OCI-LY1 (cell line): ENCODE results near the gene FAM78A.

ENCODE experiments used
- H2AFZ ChIP-seq: fragments of 200-600 bp; sonication (generic), shearing (Covaris generic); 2 replicates; pipeline ENCODE4 v1.6.0; 2014; ENCODE audit warnings: antibody characterized with exemption, mild to moderate bottlenecking, low read length
- H3F3A ChIP-seq: fragments of 200-600 bp; sonication (generic), shearing (Covaris generic); 2 replicates; pipeline ENCODE4 v1.6.0; 2014; ENCODE audit warnings: mild to moderate bottlenecking, antibody characterized with exemption, low read length, moderate library complexity; ENCODE audit not compliant: insufficient read depth
- H3K27ac ChIP-seq: fragments of 200-600 bp; sonication (generic); 2 replicates; pipeline ENCODE4 v1.5.1; 2014; ENCODE audit warnings: low read length, mixed run types, mild to moderate bottlenecking, low read depth; ENCODE audit not compliant: poor library complexity, severe bottlenecking
- H3K27me3 ChIP-seq: fragments of 200-600 bp; sonication (generic); 2 replicates; pipeline ENCODE4 v1.6.0; 2014; ENCODE audit warnings: antibody characterized with exemption, mild to moderate bottlenecking, low read length, moderate library complexity; ENCODE audit not compliant: insufficient read depth
- H3K36me3 ChIP-seq: fragments of 200-600 bp; sonication (generic); 2 replicates; pipeline ENCODE4 v1.6.1; 2014; ENCODE audit warnings: mild to moderate bottlenecking, antibody characterized with exemption, low read length, moderate library complexity, mixed read lengths; ENCODE audit not compliant: insufficient read depth
- H3K4me1 ChIP-seq: fragments of 200-600 bp; sonication (generic); 2 replicates; pipeline ENCODE4 v1.5.1; 2014; ENCODE audit warnings: mild to moderate bottlenecking, low read length, moderate library complexity; ENCODE audit not compliant: insufficient read depth, severe bottlenecking
- H3K4me2 ChIP-seq: fragments of 200-600 bp; sonication (generic), shearing (Covaris generic); 2 replicates; pipeline ENCODE4 v1.6.1; 2014; ENCODE audit warnings: low read length
- H3K4me3 ChIP-seq: fragments of 200-600 bp; sonication (generic); 2 replicates; pipeline ENCODE4 v1.5.1; 2014; ENCODE audit warnings: low read length, low read depth, mild to moderate bottlenecking, mixed read lengths; ENCODE audit not compliant: poor library complexity, severe bottlenecking
- H3K79me2 ChIP-seq: fragments of 200-600 bp; shearing (Covaris generic); 2 replicates; pipeline ENCODE4 v1.6.1; 2016; ENCODE audit warnings: mixed run types, low read length, mixed read lengths; ENCODE audit not compliant: insufficient read depth
- H3K9ac ChIP-seq: fragments of 200-600 bp; sonication (generic), shearing (Covaris generic); 2 replicates; pipeline ENCODE4 v1.6.1; 2014; ENCODE audit warnings: mild to moderate bottlenecking, low read length, mixed read lengths
- H3K9me2 ChIP-seq: fragments of 200-600 bp; sonication (generic), shearing (Covaris generic); 2 replicates; pipeline ENCODE4 v1.6.1; 2014; ENCODE audit warnings: low read depth, mild to moderate bottlenecking, low read length, mixed read lengths
- H3K9me3 ChIP-seq: fragments of 200-600 bp; shearing (Covaris generic); 2 replicates; pipeline ENCODE4 v1.6.1; 2014; ENCODE audit warnings: low read length, mixed read lengths
- H4K20me1 ChIP-seq: fragments of 200-600 bp; sonication (generic), shearing (Covaris generic); 2 replicates; pipeline ENCODE4 v1.6.0; 2016; ENCODE audit warnings: mild to moderate bottlenecking, low read length; ENCODE audit not compliant: insufficient read depth
- CTCF ChIP-seq: fragments of 200-600 bp; sonication (generic), shearing (Covaris generic); IDR thresholded peaks from 2 replicates; pipeline ENCODE4 v1.5.1; 2017; ENCODE audit warnings: mild to moderate bottlenecking, antibody characterized with exemption, low read length, moderate library complexity, mixed read lengths
- EZH2 ChIP-seq: fragments of 200-600 bp; sonication (generic), shearing (Covaris generic); IDR thresholded peaks from 2 replicates; pipeline ENCODE4 v1.8.0; 2017; ENCODE audit warnings: borderline replicate concordance, mixed run types, mild to moderate bottlenecking, antibody characterized with exemption, low read length, moderate library complexity, mixed read lengths

Gene FAM78A

GRCh38 chr9:131320031-131320685, 43.8 kb upstream of the FAM78A start:
- no peak for TF ChIP-seq EZH2
- TF ChIP-seq CTCF: no peak
- no peaks in the 10 kb centered on the region for H3K9me2 ChIP-seq

GRCh38 chr9:131319486-131319885, 43.2 kb upstream of the FAM78A start:
- Histone ChIP-seq H3K4me3 (no peak overlapping the region), H3K27ac (no peak overlapping the region), H3K4me1 (no peaks in the 10 kb centered on the region), H2AFZ (no peak overlapping the region), H4K20me1 (no peaks in the 10 kb centered on the region), H3K9me2 (no peaks in the 10 kb centered on the region), H3K4me2 (no peak overlapping the region), H3K9me3 (no peaks in the 10 kb centered on the region), H3K27me3 (no peaks in the 10 kb centered on the region), H3F3A (no peaks in the 10 kb centered on the region), H3K9ac (no peak overlapping the region), H3K79me2 (no peaks in the 10 kb centered on the region), H3K36me3 (no peaks in the 10 kb centered on the region)
- TF ChIP-seq EZH2: no peak
- no peak for TF ChIP-seq CTCF

More at GRCh38 chr9:131320031-131320685, 43.8 kb upstream of the FAM78A start:
- Histone ChIP-seq H2AFZ (no peak overlapping the region), H3F3A (no peaks in the 10 kb centered on the region), H3K36me3 (no peaks in the 10 kb centered on the region), H3K4me1 (no peaks in the 10 kb centered on the region), H3K79me2 (no peaks in the 10 kb centered on the region), H3K4me3 (no peak overlapping the region), H3K4me2 (no peak overlapping the region), H3K27me3 (no peaks in the 10 kb centered on the region), H3K9ac (no peak overlapping the region), H3K9me3 (no peaks in the 10 kb centered on the region), H4K20me1 (no peaks in the 10 kb centered on the region), H3K27ac (no peak overlapping the region)

- Histone ChIP-seq H2AFZ (no peak overlapping the region), H3K4me3 (no peak overlapping the region)
Observed at GRCh38 chr9:131318231-131319085, 42.1 kb upstream of the FAM78A start.

More at GRCh38 chr9:131318231-131319085, 42.1 kb upstream of the FAM78A start:
- H3K27me3 ChIP-seq: no peaks in the 10 kb centered on the region
- no peaks in the 10 kb centered on the region for H3K4me1 ChIP-seq
- H3K36me3 ChIP-seq: no peaks in the 10 kb centered on the region
- H3K79me2 ChIP-seq: no peaks in the 10 kb centered on the region
- H3K9ac ChIP-seq: no peak overlapping the region
- TF ChIP-seq CTCF: no peak
- TF ChIP-seq EZH2: no peak
- no peaks in the 10 kb centered on the region for H3F3A ChIP-seq
- no peak overlapping the region for H3K27ac ChIP-seq
- H3K9me2 ChIP-seq: no peaks in the 10 kb centered on the region
- no peaks in the 10 kb centered on the region for H3K9me3 ChIP-seq
- no peak overlapping the region for H3K4me2 ChIP-seq
- no peaks in the 10 kb centered on the region for H4K20me1 ChIP-seq
